Stimulated activated naive CD8-positive, alpha-beta T cell treated with anti-CD3 and anti-CD28 coated beads, Interleukin-15, amount 100 ng/mL, for 72 hours (primary cell): ENCODE results near the gene PTPRT.

Source experiments
- ATAC-seq: fragments of 150-1000 bp; cut with Tn5 transposase; 2 replicates; pipeline ENCODE4 v1.10.0; 2021; ENCODE audit warnings: mild to moderate bottlenecking, moderate library complexity
- DNase-seq, 2 donors: peaks; one replicate each; pipeline ENCODE4 v3.0.0; 2021 to 2022
- H3K27ac Mint-ChIP-seq, 2 donors: one replicate each; pipeline ENCODE4 v1.8.0; 2022; ENCODE audit warnings: mild to moderate bottlenecking in 2 of 2, mixed read lengths in 2 of 2, moderate library complexity in 2 of 2
- H3K27me3 Mint-ChIP-seq: one replicate; pipeline ENCODE4 v1.8.0; 2022; ENCODE audit warnings: mixed read lengths
- H3K4me1 Mint-ChIP-seq: one replicate; pipeline ENCODE4 v1.8.0; 2022; ENCODE audit warnings: mild to moderate bottlenecking, mixed read lengths
- H3K4me3 Mint-ChIP-seq, 2 donors: one replicate each; pipeline ENCODE4 v1.8.0; 2022; ENCODE audit warnings: mild to moderate bottlenecking in 2 of 2, mixed read lengths in 2 of 2, moderate library complexity in 1 of 2
- H3K9me3 Mint-ChIP-seq, 2 donors: one replicate each; pipeline ENCODE4 v1.8.0; 2022; ENCODE audit warnings: mixed read lengths in 2 of 2

Gene PTPRT

DNA sequence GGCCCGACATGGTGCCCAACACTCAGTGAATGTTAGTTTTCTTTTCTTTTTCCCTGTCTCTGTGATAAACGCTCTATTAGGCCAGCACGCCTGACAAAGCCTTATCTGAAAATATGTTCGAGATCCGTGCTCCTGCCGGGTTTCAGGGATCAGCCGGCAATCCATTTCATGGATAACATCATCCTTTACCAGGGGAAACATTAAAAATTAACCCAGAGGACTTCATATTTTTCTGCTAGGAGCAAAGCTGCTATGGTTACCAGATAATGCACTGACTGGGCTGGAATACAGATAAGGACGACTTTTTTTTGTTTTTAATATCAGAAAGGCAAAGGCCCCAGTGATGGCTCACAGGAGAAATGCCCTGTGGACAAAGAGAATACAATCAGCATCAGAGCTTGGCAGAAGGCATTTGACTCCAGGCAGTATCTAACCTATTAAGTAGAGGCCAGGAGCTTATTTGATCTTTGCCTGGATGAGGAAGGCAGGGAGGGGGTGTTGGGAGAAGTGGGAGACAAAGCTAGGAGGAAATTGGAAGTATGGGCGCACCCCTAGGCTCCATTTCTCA lies 1089.5 kb downstream of the PTPRT start:
- Mint-ChIP-seq H3K9me3 (peaks cover 0 to 8% of the 10 kb centered on the region in 2 donors), H3K27me3 (peaks cover 7% of the 10 kb centered on the region), H3K4me1 (no peaks in the 10 kb centered on the region), H3K27ac (no peak overlapping the region), H3K4me3 (no peak overlapping the region)
- ATAC-seq (no peak), DNase-seq (no peak)

DNA sequence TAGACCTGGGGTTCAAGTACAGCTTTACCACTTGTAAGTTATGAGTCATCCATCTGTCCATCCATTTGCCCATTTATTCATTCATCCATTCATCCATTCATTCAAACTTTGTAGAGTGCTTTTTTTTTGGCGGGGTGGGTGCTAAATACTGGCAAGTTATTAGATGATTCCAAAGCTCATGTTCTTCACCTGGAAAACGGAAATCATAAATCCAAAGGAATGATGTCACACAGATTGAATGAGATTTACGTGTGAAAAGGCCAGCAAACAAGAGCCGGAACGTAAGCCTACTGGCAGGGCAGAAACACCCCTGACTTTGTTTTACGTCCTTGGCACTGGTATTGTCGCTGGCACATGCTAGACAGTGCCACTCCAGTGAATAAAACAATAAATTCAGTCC lies 1090.6 kb downstream of the PTPRT start:
- H3K27ac Mint-ChIP-seq, result no peak overlapping the region
- DNase-seq (no peak), ATAC-seq (no peak)
- peaks cover 0 to 12% of the 10 kb centered on the region in 2 donors for H3K9me3 Mint-ChIP-seq
- H3K4me1 Mint-ChIP-seq, result no peaks in the 10 kb centered on the region
- peaks cover 7% of the 10 kb centered on the region for H3K27me3 Mint-ChIP-seq
- no peak overlapping the region for H3K4me3 Mint-ChIP-seq

GRCh38 chr20:42098418-42098817 lies 1091.3 kb downstream of the PTPRT start:
- H3K4me1 Mint-ChIP-seq, result no peaks in the 10 kb centered on the region

GRCh38 chr20:42097741-42098140 lies 1092.0 kb downstream of the PTPRT start:
- peaks cover 0 to 12% of the 10 kb centered on the region in 2 donors for H3K9me3 Mint-ChIP-seq
- H3K4me3 Mint-ChIP-seq, result no peak overlapping the region
- H3K27me3 Mint-ChIP-seq, result peaks cover 7% of the 10 kb centered on the region
- ATAC-seq (no peak), DNase-seq (no peak)
- no peaks in the 10 kb centered on the region for H3K4me1 Mint-ChIP-seq
- H3K27ac Mint-ChIP-seq, result no peak overlapping the region

More at GRCh38 chr20:42098418-42098817, 1091.3 kb downstream of the PTPRT start:
- DNase-seq (no peak), ATAC-seq (no peak)
- Mint-ChIP-seq H3K27me3 (peaks cover 7% of the 10 kb centered on the region), H3K4me3 (no peak overlapping the region), H3K27ac (no peak overlapping the region), H3K9me3 (peaks cover 0 to 12% of the 10 kb centered on the region in 2 donors)

GRCh38 chr20:42095221-42095620 lies 1094.5 kb downstream of the PTPRT start:
- peaks cover 7% of the 10 kb centered on the region for H3K27me3 Mint-ChIP-seq
- peaks cover 0 to 12% of the 10 kb centered on the region in 2 donors for H3K9me3 Mint-ChIP-seq
- H3K4me3 Mint-ChIP-seq, result no peak overlapping the region

GRCh38 chr20:42093542-42094440 lies 1095.9 kb downstream of the PTPRT start:
- no peak for ATAC-seq

More at GRCh38 chr20:42095221-42095620, 1094.5 kb downstream of the PTPRT start:
- H3K4me1 Mint-ChIP-seq, result no peaks in the 10 kb centered on the region
- no peak overlapping the region for H3K27ac Mint-ChIP-seq
- ATAC-seq (no peak), DNase-seq (no peak)

DNA sequence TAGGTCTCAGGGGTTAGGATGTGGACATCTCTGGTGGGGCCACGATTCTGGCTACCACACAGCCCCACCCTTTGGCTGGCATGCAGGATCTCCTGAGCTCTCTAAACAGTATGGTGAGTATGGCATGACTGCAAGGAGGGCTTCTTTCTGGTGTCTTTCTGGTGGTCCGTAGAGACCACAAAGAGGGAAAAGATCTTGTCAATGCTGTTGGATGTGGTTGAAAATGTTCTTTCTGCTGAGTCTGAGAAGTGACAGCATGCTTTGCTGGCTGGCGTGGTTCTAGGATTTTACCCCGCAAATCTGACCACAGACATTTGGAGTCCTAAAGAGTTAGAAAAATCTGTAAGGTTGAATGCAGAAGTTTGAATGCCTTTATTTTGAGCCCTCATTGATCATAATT lies 1096.7 kb downstream of the PTPRT start:
- H3K9me3 Mint-ChIP-seq, result peaks cover 0 to 12% of the 10 kb centered on the region in 2 donors
- no peak for ATAC-seq
- H3K4me1 Mint-ChIP-seq, result no peaks in the 10 kb centered on the region
- H3K27me3 Mint-ChIP-seq, result peaks cover 6% of the 10 kb centered on the region
- H3K4me3 Mint-ChIP-seq, result no peak overlapping the region
- no peak for DNase-seq
- H3K27ac Mint-ChIP-seq, result no peak overlapping the region

More at GRCh38 chr20:42093542-42094440, 1095.9 kb downstream of the PTPRT start:
- H3K4me1 Mint-ChIP-seq, result no peaks in the 10 kb centered on the region
- peaks cover 7% of the 10 kb centered on the region for H3K27me3 Mint-ChIP-seq
- no peak overlapping the region for H3K4me3 Mint-ChIP-seq
- H3K27ac Mint-ChIP-seq, result no peak overlapping the region
- DNase-seq, result no peak
- peaks cover 0 to 12% of the 10 kb centered on the region in 2 donors for H3K9me3 Mint-ChIP-seq

DNA sequence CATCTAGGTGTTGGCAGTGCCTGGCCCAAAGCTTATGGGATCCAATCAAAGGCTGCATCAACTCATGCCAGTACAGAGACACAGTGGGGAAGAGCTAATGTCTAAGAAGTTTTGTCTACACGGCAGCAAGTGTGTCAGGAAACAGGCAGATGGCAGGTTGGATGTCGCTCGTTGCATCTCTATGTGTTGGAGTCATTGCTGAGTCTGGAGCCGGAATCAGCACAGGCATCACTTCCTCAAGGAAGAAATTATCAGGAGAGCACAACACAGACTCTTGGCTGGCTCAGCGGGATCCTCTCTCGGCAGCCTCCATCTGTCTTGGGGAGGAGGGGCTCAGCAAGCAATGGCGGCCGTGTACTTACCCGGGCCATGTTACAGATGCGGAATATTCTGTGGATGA lies 1104.3 kb downstream of the PTPRT start:
- Mint-ChIP-seq H3K4me3 (no peak overlapping the region), H3K9me3 (no peaks in the 10 kb centered on the region), H3K27ac (no peak overlapping the region), H3K4me1 (no peaks in the 10 kb centered on the region), H3K27me3 (no peaks in the 10 kb centered on the region)
- no peak for DNase-seq
- ATAC-seq, result no peak

DNA sequence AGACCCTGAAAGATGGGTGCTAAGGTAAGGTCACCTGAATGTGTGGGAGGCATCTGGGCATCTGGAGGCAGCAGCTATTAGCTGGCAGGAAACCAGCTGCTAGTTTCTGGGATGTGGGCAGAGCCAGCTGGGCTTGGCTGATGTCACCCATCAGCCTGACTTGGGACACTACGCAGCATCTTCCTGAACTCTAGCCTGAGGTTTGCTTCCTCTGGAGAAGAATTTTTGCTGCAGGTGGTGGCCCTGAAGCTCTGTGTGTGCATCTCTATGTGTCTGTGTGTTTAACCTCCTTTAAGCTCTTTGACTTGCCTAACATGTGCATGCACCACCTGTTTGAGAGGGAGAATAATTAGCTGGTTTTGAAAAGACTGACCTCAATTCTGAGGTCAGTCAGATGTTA lies 1106.4 kb downstream of the PTPRT start:
- Mint-ChIP-seq H3K4me3 (no peak overlapping the region), H3K9me3 (no peaks in the 10 kb centered on the region), H3K4me1 (no peaks in the 10 kb centered on the region), H3K27ac (no peak overlapping the region), H3K27me3 (no peaks in the 10 kb centered on the region)
- no peak for ATAC-seq
- no peak for DNase-seq

DNA sequence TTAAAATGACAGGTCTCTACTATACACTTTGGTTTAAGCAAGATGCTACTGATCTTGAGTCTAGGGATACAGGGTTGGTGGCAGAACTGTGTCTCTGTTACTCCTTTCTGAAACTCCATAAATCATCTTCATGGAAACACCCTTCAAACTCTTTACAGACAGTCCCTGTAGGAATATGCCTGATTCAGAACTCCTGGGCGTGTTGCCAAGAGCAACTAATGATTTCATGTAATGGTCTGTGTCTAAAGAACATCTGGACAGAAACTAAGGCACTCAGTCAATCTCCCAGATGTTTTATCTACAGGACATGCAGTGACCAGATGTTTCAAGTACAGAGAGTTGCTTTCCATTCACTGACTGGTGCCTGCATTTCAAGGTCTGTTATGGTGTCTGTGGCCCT lies 1107.1 kb downstream of the PTPRT start:
- DNase-seq, result no peak
- ATAC-seq, result no peak
- Mint-ChIP-seq H3K4me3 (no peak overlapping the region), H3K27me3 (no peaks in the 10 kb centered on the region), H3K9me3 (no peaks in the 10 kb centered on the region), H3K27ac (no peak overlapping the region), H3K4me1 (no peaks in the 10 kb centered on the region)

DNA sequence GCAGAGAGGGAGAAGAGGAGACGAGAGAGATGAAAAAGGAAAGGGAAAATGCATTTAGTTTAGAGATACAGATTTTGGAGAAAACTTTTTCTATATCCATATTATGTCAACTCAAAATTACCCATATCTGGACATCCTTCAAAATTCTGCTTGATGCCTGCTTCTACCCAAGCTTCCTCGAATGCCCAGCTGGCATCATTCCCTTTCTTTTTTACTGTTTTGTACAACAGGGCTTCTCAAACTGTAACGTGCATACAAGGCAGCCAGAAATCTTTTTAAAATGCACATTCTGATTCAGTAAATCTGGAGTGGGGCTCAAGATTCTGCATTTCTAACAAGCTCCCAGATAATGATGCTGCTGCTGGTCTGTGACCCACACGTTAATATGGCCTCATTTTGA lies 1108.8 kb downstream of the PTPRT start:
- no peak overlapping the region for H3K27ac Mint-ChIP-seq
- H3K9me3 Mint-ChIP-seq, result no peaks in the 10 kb centered on the region
- H3K4me1 Mint-ChIP-seq, result no peaks in the 10 kb centered on the region
- ATAC-seq (no peak), DNase-seq (no peak)
- no peaks in the 10 kb centered on the region for H3K27me3 Mint-ChIP-seq
- H3K4me3 Mint-ChIP-seq, result no peak overlapping the region

DNA sequence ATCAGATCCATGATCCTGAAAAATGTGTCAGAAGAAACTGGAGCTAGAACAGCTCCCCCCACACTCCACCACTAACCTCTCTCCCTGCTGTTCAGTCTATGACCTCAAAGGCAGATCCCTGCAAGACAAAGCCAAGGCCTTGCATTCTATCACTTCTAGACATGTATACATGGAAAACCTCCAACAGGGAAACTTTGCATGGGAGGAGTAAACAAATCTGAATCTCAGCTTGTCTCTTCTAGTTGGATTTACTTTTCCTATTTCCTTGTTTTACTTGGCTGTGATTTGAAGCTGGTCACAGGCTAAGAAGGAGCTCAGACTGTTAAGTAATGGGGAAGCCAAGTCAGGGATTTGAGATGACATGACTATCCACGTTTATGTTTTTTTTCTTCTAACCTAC lies 1114.8 kb downstream of the PTPRT start:
- no peak overlapping the region for H3K4me3 Mint-ChIP-seq
- H3K27ac Mint-ChIP-seq, result no peak overlapping the region
- no peaks in the 10 kb centered on the region for H3K4me1 Mint-ChIP-seq
- H3K9me3 Mint-ChIP-seq, result no peaks in the 10 kb centered on the region
- no peak for DNase-seq
- H3K27me3 Mint-ChIP-seq, result no peaks in the 10 kb centered on the region
- no peak for ATAC-seq

DNA sequence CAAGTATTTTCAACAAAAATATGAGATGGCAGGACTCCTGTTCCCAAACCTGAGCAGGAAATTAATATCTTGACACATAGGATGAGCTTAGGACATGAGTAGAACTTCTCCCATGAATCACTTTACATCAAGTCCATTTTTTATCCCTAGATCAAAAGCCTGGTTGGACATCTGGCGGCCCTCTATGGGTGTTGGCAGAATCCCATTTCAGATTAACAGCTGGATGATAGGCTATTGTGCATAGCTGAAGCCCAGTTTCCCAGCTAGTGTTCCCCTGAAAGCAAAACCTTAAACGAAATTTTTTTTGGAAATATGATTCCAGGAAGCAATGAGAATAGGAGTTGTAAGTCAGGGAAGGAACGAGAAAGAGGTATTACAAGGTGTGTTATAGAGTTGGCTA lies 1122.1 kb downstream of the PTPRT start:
- Mint-ChIP-seq H3K27ac (no peak overlapping the region), H3K4me1 (no peaks in the 10 kb centered on the region), H3K9me3 (no peaks in the 10 kb centered on the region), H3K4me3 (no peak overlapping the region), H3K27me3 (no peaks in the 10 kb centered on the region)
- no peak for ATAC-seq
- DNase-seq, result no peak

GRCh38 chr20:42067174-42067573 lies 1122.5 kb downstream of the PTPRT start:
- Mint-ChIP-seq H3K4me3 (no peak overlapping the region), H3K4me1 (no peaks in the 10 kb centered on the region), H3K27ac (no peak overlapping the region), H3K27me3 (no peaks in the 10 kb centered on the region), H3K9me3 (no peaks in the 10 kb centered on the region)
- DNase-seq (no peak), ATAC-seq (no peak)

GRCh38 chr20:42063141-42063540 lies 1126.6 kb downstream of the PTPRT start:
- H3K27me3 Mint-ChIP-seq, result no peaks in the 10 kb centered on the region
- no peak for ATAC-seq
- no peak overlapping the region for H3K4me3 Mint-ChIP-seq
- no peaks in the 10 kb centered on the region for H3K4me1 Mint-ChIP-seq
- DNase-seq, result no peak
- no peaks in the 10 kb centered on the region for H3K9me3 Mint-ChIP-seq
- H3K27ac Mint-ChIP-seq, result no peak overlapping the region

DNA sequence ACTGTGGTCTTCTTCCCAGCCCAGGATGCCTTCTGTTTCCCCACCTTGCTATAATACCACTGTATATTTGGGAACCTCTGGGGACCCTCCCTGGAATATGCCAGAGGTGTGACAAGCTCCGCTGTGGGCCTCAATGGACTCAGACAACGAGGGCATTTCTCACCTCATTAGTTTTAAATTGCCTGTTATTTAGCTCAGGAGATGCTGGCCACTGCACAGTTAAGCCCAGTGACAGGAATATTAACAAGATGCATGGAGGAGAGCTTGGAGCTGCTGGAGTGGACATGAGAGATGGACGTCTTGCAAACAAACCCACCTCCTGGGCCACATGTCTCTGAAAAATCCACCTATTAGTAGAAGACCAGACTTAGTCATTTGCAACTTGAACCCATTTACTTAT lies 1136.4 kb downstream of the PTPRT start:
- H3K4me1 Mint-ChIP-seq, result no peaks in the 10 kb centered on the region
- DNase-seq (no peak), ATAC-seq (no peak)
- H3K27me3 Mint-ChIP-seq, result no peaks in the 10 kb centered on the region
- H3K4me3 Mint-ChIP-seq, result no peak overlapping the region
- no peak overlapping the region for H3K27ac Mint-ChIP-seq
- peaks cover 0 to 7% of the 10 kb centered on the region in 2 donors for H3K9me3 Mint-ChIP-seq
